HG03108 (cell line): Measurements from ENCODE around the gene UNC13C.

Experiments
- ATAC-seq: cut with Tn5 transposase; IDR thresholded peaks from one replicate; pipeline ENCODE4 v1.9.1; 2021; ENCODE audit warnings: moderate library complexity; ENCODE audit not compliant: unreplicated experiment

The UNC13C gene

GRCh38 chr15:54559405-54560069 is 581.3 kb downstream of the UNC13C start:
- ATAC-seq, result no peak

- ATAC-seq, result no peak
These were observed 582.2 kb downstream of the UNC13C start for GRCh38 chr15:54560417-54560816.

- ATAC-seq, result no peak
These were observed 585.9 kb downstream of the UNC13C start for GRCh38 chr15:54564166-54564565.

- no peak for ATAC-seq
These were observed 588.4 kb downstream of the UNC13C start for GRCh38 chr15:54566654-54567053.

- ATAC-seq, result no peak
These were observed 589.3 kb downstream of the UNC13C start for GRCh38 chr15:54567408-54568035.

- no peak for ATAC-seq
These were observed 590.1 kb downstream of the UNC13C start for GRCh38 chr15:54568381-54568780.

GRCh38 chr15:54571576-54571975 is 593.3 kb downstream of the UNC13C start:
- ATAC-seq, result no peak

GRCh38 chr15:54575586-54575985 is 597.3 kb downstream of the UNC13C start:
- ATAC-seq, result no peak

GRCh38 chr15:54576298-54576935 is 598.2 kb downstream of the UNC13C start:
- ATAC-seq, result no peak

GRCh38 chr15:54577476-54578250 is 599.4 kb downstream of the UNC13C start:
- ATAC-seq, result no peak

GRCh38 chr15:54579855-54580254 is 601.6 kb downstream of the UNC13C start:
- ATAC-seq, result no peak

- ATAC-seq, result no peak
These were observed 602.4 kb downstream of the UNC13C start for GRCh38 chr15:54580643-54581042.

GRCh38 chr15:54582863-54583643 is 604.8 kb downstream of the UNC13C start:
- no peak for ATAC-seq

GRCh38 chr15:54585063-54585462 is 606.8 kb downstream of the UNC13C start:
- no peak for ATAC-seq

GRCh38 chr15:54594115-54594514 is 615.9 kb downstream of the UNC13C start:
- ATAC-seq, result no peak

- no peak for ATAC-seq
These were observed 621.1 kb downstream of the UNC13C start for GRCh38 chr15:54599386-54599785.

- no peak for ATAC-seq
These were observed 626.8 kb downstream of the UNC13C start for GRCh38 chr15:54605043-54605442.

- no peak for ATAC-seq
These were observed 627.3 kb downstream of the UNC13C start for GRCh38 chr15:54605556-54605955.

GRCh38 chr15:54608876-54609835 is 630.9 kb downstream of the UNC13C start:
- no peak for ATAC-seq

GRCh38 chr15:54618120-54618519 is 639.9 kb downstream of the UNC13C start:
- no peak for ATAC-seq
